K562 (cell line): ENCODE results near the gene POLR2J.
"Not testable (repeated sequence)": the region's sequence is repeated elsewhere in the genome, so short reads cannot be mapped to it uniquely, and the experiment has no call there.

ENCODE experiments used
- CTCF ChIP-seq, 3 experiments: IDR thresholded peaks in 2 of 3; conservative IDR thresholded peaks in 1 of 3; 2 replicates each; pipeline ENCODE4 v1.5.1; 2011 to 2012; ENCODE audit warnings: low read length in 3 of 3, mild to moderate bottlenecking in 3 of 3, control low read depth in 2 of 3, improper control_type of control experiment in 1 of 3, inconsistent platforms in 1 of 3, low read depth in 1 of 3, mixed read lengths in 1 of 3, moderate library complexity in 1 of 3; ENCODE audit not compliant: insufficient read depth in 2 of 3
- FOXP4 ChIP-seq: sonication (generic); formaldehyde crosslinking; IDR thresholded peaks from 2 replicates; pipeline ENCODE4 v1.8.0; 2022; ENCODE audit warnings: mild to moderate bottlenecking, missing genetic modification reagents, borderline replicate concordance
- MAX ChIP-seq: sonication (generic); formaldehyde crosslinking; IDR thresholded peaks from 2 replicates; pipeline ENCODE4 v1.9.0; 2022; ENCODE audit warnings: mild to moderate bottlenecking, missing genetic modification reagents
- SREBF2 ChIP-seq: sonication (generic); formaldehyde crosslinking; IDR thresholded peaks from 2 replicates; pipeline ENCODE4 v1.4.0; 2020; ENCODE audit warnings: mild to moderate bottlenecking, missing genetic modification reagents

- not testable (repeated sequence) for TF ChIP-seq CTCF (IDR thresholded peaks at IDR 0.05 in 2 of 3, conservative IDR thresholded peaks at IDR 0.05 in 1 of 3; ENCODE audit: insufficient read depth in 2 of 3, low read depth in 1 of 3, low read length in 3 of 3); MAX (CRISPR knock-in tag); FOXP4 (CRISPR knock-in tag); SREBF2
These were observed 49.4 kb upstream of the POLR2J start for GRCh38 chr7:102527822-102528793.
